Vagina (tissue), 2 donors: Measurements from ENCODE around the gene CCR7.

Experiments
- CTCF ChIP-seq, 3 experiments: fragments of 450-650 bp in 2 of 3; fragments of 200-600 bp in 1 of 3; sonication (generic) in 1 of 3; IDR thresholded peaks; one replicate each; pipeline ENCODE4 v1.5.1; 2017 to 2019; ENCODE audit warnings: antibody characterized with exemption in 3 of 3, mild to moderate bottlenecking in 2 of 3, moderate library complexity in 2 of 3
- POLR2A ChIP-seq, 2 donors: fragments of 450-650 bp; IDR thresholded peaks; one replicate each; pipeline ENCODE4 v1.6.1; 2017; ENCODE audit warnings: antibody characterized with exemption in 2 of 2, mild to moderate bottlenecking in 2 of 2, moderate library complexity in 2 of 2

GRCh38 chr17:40605306-40605705, 40.0 kb upstream of the CCR7 start:
- TF ChIP-seq CTCF (IDR thresholded peaks at IDR 0.05) (no peak), POLR2A (IDR thresholded peaks at IDR 0.05) (no peak)
